ENCODE data around the gene CARD19. TPM values are rescaled to one million over a fixed set of nuclear protein-coding genes. Genes with fewer than 3 reads are reported as not detected.
A peak's percentile ranks its signal among the peaks of the same experiment; 100 is the strongest.

The CARD19 gene
- total RNA-seq, 1 donor from 2014 or later: 22.6 TPM

- TF ChIP-seq CTCF (IDR thresholded peaks at IDR 0.05; ENCODE audit: unreplicated experiment): no peak
- Mint-ChIP-seq H3K36me3 (no peaks in the 10 kb centered on the region), H3K4me1 (peaks cover 13% of the 10 kb centered on the region), H3K9me3 (no peaks in the 10 kb centered on the region), H3K27ac (peak within 1 kb of the TSS; percentile 39), H3K27me3 (ENCODE audit: low read depth) (peaks cover 3% of the 10 kb centered on the region), H3K4me3 (peak within 1 kb of the TSS; percentile 58)
- peak; percentile 60 to 64 for DNase-seq (ENCODE audit: low spot score in 2 of 2, unreplicated experiment in 2 of 2)
Observed at GRCh38 chr9:93058355-93059010, 37.5 kb upstream of the CARD19 start, which contains the start of gene SUSD3. Gene SUSD3, plus strand, starts transcription at chr9:93058701. Its CDS starts 42 bp downstream, at chr9:93058743.

- no peak overlapping the region for H3K27ac Mint-ChIP-seq
- H3K36me3 Mint-ChIP-seq: no peaks in the 10 kb centered on the region
- TF ChIP-seq CTCF (IDR thresholded peaks at IDR 0.05; ENCODE audit: unreplicated experiment): no peak
- peak overlapping the region; percentile 58 for H3K4me3 Mint-ChIP-seq
- no peaks in the 10 kb centered on the region for H3K9me3 Mint-ChIP-seq
- H3K4me1 Mint-ChIP-seq: peaks cover 7% of the 10 kb centered on the region
- peaks cover 3% of the 10 kb centered on the region for H3K27me3 Mint-ChIP-seq (ENCODE audit: low read depth)
- no peak for DNase-seq (ENCODE audit: low spot score in 2 of 2, unreplicated experiment in 2 of 2)
Observed at GRCh38 chr9:93059011-93059714, 36.9 kb upstream of the CARD19 start.

- Mint-ChIP-seq H3K4me1 (peaks cover 13% of the 10 kb centered on the region), H3K27me3 (ENCODE audit: low read depth) (peaks cover 3% of the 10 kb centered on the region), H3K9me3 (no peaks in the 10 kb centered on the region), H3K4me3 (peak overlapping the region; percentile 58), H3K36me3 (no peaks in the 10 kb centered on the region), H3K27ac (no peak overlapping the region)
- no peak for TF ChIP-seq CTCF (IDR thresholded peaks at IDR 0.05; ENCODE audit: unreplicated experiment)
- no peak for DNase-seq (ENCODE audit: low spot score in 2 of 2, unreplicated experiment in 2 of 2)
Observed at GRCh38 chr9:93059715-93060578, 36.1 kb upstream of the CARD19 start.

- Mint-ChIP-seq H3K27ac (no peak overlapping the region), H3K27me3 (ENCODE audit: low read depth) (peaks cover 3% of the 10 kb centered on the region), H3K4me1 (peaks cover 17% of the 10 kb centered on the region), H3K9me3 (no peaks in the 10 kb centered on the region), H3K4me3 (no peak overlapping the region), H3K36me3 (no peaks in the 10 kb centered on the region)
- TF ChIP-seq CTCF (IDR thresholded peaks at IDR 0.05; ENCODE audit: unreplicated experiment): no peak
- DNase-seq (ENCODE audit: low spot score in 2 of 2, unreplicated experiment in 2 of 2): no peak
Observed at GRCh38 chr9:93060746-93061259, 35.2 kb upstream of the CARD19 start.

GRCh38 chr9:93061260-93061751 is 34.7 kb upstream of the CARD19 start:
- Mint-ChIP-seq H3K27me3 (ENCODE audit: low read depth) (peaks cover 3% of the 10 kb centered on the region), H3K9me3 (no peaks in the 10 kb centered on the region), H3K4me3 (no peak overlapping the region), H3K27ac (no peak overlapping the region), H3K36me3 (no peaks in the 10 kb centered on the region), H3K4me1 (peaks cover 17% of the 10 kb centered on the region)
- no peak for DNase-seq (ENCODE audit: low spot score in 2 of 2, unreplicated experiment in 2 of 2)
- TF ChIP-seq CTCF (IDR thresholded peaks at IDR 0.05; ENCODE audit: unreplicated experiment): no peak
